22Rv1 (cell line): ENCODE measurements around the gene IFITM2.

Experiments
- ZFX ChIP-seq: fragments of 450-650 bp; IDR thresholded peaks from 2 replicates; pipeline ENCODE4 v1.6.1; 2017; ENCODE audit warnings: antibody characterized with exemption, borderline replicate concordance
- TF ChIP-seq, protein P1 (sequence below): fragments of 450-650 bp; IDR thresholded peaks from 2 replicates; pipeline ENCODE4 v1.5.1; 2017; ENCODE audit warnings: mild to moderate bottlenecking

DNA sequence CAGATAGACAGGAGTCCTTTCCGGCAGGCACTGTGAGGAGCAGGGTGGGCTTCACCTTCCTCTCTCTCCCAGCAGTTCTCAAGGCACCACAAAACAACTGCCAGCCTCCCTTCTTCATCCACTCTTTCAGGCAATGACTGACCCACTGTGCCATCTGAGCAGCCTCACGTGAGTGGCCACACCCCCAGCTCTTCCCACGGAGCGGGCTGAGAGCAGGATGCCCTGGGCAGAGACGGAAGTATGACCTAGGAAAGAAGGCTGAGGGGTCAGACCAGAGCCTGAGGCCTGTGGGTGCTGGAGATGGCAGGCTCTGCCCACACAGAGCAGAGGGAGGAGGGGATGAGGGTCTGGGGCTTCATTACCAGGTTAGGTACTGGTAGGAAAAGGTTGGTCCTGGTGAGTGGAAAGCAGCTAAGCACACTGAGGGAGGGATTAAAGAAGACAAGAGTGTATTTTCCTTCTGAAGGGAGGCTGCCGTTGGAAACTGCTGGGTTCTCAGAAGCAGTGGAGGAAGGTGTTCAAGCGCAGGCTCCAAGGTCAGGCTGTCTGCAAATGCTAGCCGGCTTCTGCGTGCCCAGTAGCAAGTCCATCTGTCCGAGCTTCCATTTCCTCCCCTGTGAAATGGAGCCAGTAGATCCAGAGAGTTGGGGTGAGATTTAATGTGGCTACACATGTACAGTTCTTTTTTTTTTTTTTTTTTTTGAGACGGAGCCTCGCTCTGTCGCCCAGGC is 24.8 kb upstream of the IFITM2 start:
- TF ChIP-seq, protein P1, sequence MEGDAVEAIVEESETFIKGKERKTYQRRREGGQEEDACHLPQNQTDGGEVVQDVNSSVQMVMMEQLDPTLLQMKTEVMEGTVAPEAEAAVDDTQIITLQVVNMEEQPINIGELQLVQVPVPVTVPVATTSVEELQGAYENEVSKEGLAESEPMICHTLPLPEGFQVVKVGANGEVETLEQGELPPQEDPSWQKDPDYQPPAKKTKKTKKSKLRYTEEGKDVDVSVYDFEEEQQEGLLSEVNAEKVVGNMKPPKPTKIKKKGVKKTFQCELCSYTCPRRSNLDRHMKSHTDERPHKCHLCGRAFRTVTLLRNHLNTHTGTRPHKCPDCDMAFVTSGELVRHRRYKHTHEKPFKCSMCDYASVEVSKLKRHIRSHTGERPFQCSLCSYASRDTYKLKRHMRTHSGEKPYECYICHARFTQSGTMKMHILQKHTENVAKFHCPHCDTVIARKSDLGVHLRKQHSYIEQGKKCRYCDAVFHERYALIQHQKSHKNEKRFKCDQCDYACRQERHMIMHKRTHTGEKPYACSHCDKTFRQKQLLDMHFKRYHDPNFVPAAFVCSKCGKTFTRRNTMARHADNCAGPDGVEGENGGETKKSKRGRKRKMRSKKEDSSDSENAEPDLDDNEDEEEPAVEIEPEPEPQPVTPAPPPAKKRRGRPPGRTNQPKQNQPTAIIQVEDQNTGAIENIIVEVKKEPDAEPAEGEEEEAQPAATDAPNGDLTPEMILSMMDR = no peak
- TF ChIP-seq ZFX = no peak
